SJSA1 (cell line): ENCODE measurements around the gene THBS4. TPM values are rescaled to one million over a fixed set of nuclear protein-coding genes. Genes with fewer than 3 reads are reported as not detected.

ENCODE experiments used
- DNase-seq, 2 experiments: peaks; one replicate each; pipeline ENCODE4 v3.0.0-alpha.2; 2015 to 2020; ENCODE audit warnings: low spot score in 2 of 2, low read depth in 1 of 2
- H3K27ac ChIP-seq: fragments of 250-450 bp; sonication (Bioruptor Pico); 2 replicates; pipeline ENCODE4 v1.5.1; 2020; ENCODE audit warnings: mild to moderate bottlenecking, moderate library complexity
- H3K27me3 ChIP-seq: fragments of 250-450 bp; sonication (Bioruptor Pico); replicated peaks from 2 replicates; pipeline ENCODE4 v1.5.1; 2020; ENCODE audit warnings: mild to moderate bottlenecking, moderate library complexity
- H3K36me3 ChIP-seq: fragments of 250-450 bp; sonication (Bioruptor Pico); 2 replicates; pipeline ENCODE4 v1.5.1; 2020; ENCODE audit warnings: mild to moderate bottlenecking
- H3K4me1 ChIP-seq: fragments of 250-450 bp; sonication (Bioruptor Pico); replicated peaks from 2 replicates; pipeline ENCODE4 v1.6.1; 2021; ENCODE audit warnings: mild to moderate bottlenecking
- H3K4me3 ChIP-seq: fragments of 250-450 bp; sonication (Bioruptor Pico); 2 replicates; pipeline ENCODE4 v1.5.1; 2020; ENCODE audit warnings: mild to moderate bottlenecking
- H3K9me3 ChIP-seq: fragments of 250-450 bp; sonication (Bioruptor Pico); replicated peaks from 2 replicates; pipeline ENCODE4 v1.5.1; 2020; ENCODE audit warnings: mild to moderate bottlenecking
- total RNA-seq: library from RNA; depleted of rRNA; stranded (reverse); fragments of >200 nt; shearing (Covaris generic); gene quantifications from 2 replicates; pipeline ENCODE4 v1.2.3, GENCODE V29; 2014

The THBS4 gene
- total RNA-seq, 1 experiment from 2014 or later: 0.42 TPM

GRCh38 chr5:80033513-80033912, 1.6 kb upstream of the THBS4 start:
- H3K27ac ChIP-seq: no peak overlapping the region
- H3K36me3 ChIP-seq: no peaks in the 10 kb centered on the region
- no peaks in the 10 kb centered on the region for H3K4me1 ChIP-seq
- H3K4me3 ChIP-seq: no peak overlapping the region
- no peaks in the 10 kb centered on the region for H3K9me3 ChIP-seq
- no peak for DNase-seq
- peaks cover 46% of the 10 kb centered on the region for H3K27me3 ChIP-seq

GRCh38 chr5:80034559-80034958, 589 bp upstream of the THBS4 start:
- H3K36me3 ChIP-seq: no peaks in the 10 kb centered on the region
- no peaks in the 10 kb centered on the region for H3K9me3 ChIP-seq
- no peak overlapping the region for H3K27ac ChIP-seq
- H3K4me3 ChIP-seq: no peak overlapping the region
- no peak for DNase-seq
- H3K4me1 ChIP-seq: no peaks in the 10 kb centered on the region
- peaks cover 45% of the 10 kb centered on the region for H3K27me3 ChIP-seq

- Histone ChIP-seq H3K27me3 (peaks cover 45% of the 10 kb centered on the region), H3K27ac (no peak overlapping the region), H3K4me3 (no peak overlapping the region), H3K4me1 (no peaks in the 10 kb centered on the region), H3K9me3 (no peaks in the 10 kb centered on the region), H3K36me3 (no peaks in the 10 kb centered on the region)
- no peak for DNase-seq
Measured at GRCh38 chr5:80035839-80036238, 691 bp downstream of the THBS4 start.

GRCh38 chr5:80036615-80037014, 1.5 kb downstream of the THBS4 start:
- no peaks in the 10 kb centered on the region for H3K9me3 ChIP-seq
- H3K36me3 ChIP-seq: no peaks in the 10 kb centered on the region
- H3K27me3 ChIP-seq: peaks cover 45% of the 10 kb centered on the region
- H3K27ac ChIP-seq: no peak overlapping the region
- no peak for DNase-seq
- no peaks in the 10 kb centered on the region for H3K4me1 ChIP-seq
- no peak overlapping the region for H3K4me3 ChIP-seq

- no peaks in the 10 kb centered on the region for H3K4me1 ChIP-seq
- no peak overlapping the region for H3K27ac ChIP-seq
- peaks cover 48% of the 10 kb centered on the region for H3K27me3 ChIP-seq
- DNase-seq: no peak
- H3K36me3 ChIP-seq: no peaks in the 10 kb centered on the region
- H3K9me3 ChIP-seq: no peaks in the 10 kb centered on the region
- H3K4me3 ChIP-seq: no peak overlapping the region
Measured at GRCh38 chr5:80037366-80037765, 2.2 kb downstream of the THBS4 start.

GRCh38 chr5:80039650-80040049, 4.5 kb downstream of the THBS4 start:
- DNase-seq: no peak
- Histone ChIP-seq H3K9me3 (no peaks in the 10 kb centered on the region), H3K4me1 (no peaks in the 10 kb centered on the region), H3K27ac (no peak overlapping the region), H3K4me3 (no peak overlapping the region), H3K27me3 (peaks cover 36% of the 10 kb centered on the region), H3K36me3 (no peaks in the 10 kb centered on the region)

GRCh38 chr5:80041527-80041926, 6.4 kb downstream of the THBS4 start:
- Histone ChIP-seq H3K27ac (no peak overlapping the region), H3K9me3 (no peaks in the 10 kb centered on the region), H3K27me3 (peaks cover 21% of the 10 kb centered on the region), H3K4me1 (no peaks in the 10 kb centered on the region), H3K36me3 (no peaks in the 10 kb centered on the region), H3K4me3 (no peak overlapping the region)
- no peak for DNase-seq

GRCh38 chr5:80042330-80042729, 7.2 kb downstream of the THBS4 start:
- no peak for DNase-seq
- Histone ChIP-seq H3K4me1 (no peaks in the 10 kb centered on the region), H3K9me3 (no peaks in the 10 kb centered on the region), H3K27me3 (peaks cover 13% of the 10 kb centered on the region), H3K27ac (no peak overlapping the region), H3K4me3 (no peak overlapping the region), H3K36me3 (no peaks in the 10 kb centered on the region)

- DNase-seq: no peak
- H3K9me3 ChIP-seq: no peaks in the 10 kb centered on the region
- no peaks in the 10 kb centered on the region for H3K4me1 ChIP-seq
- H3K27ac ChIP-seq: no peak overlapping the region
- H3K36me3 ChIP-seq: no peaks in the 10 kb centered on the region
- H3K27me3 ChIP-seq: 0 out of 2 replicates have a peak, but pooled peaks cover 8% of the 10 kb centered on the region
- H3K4me3 ChIP-seq: no peak overlapping the region
Measured at GRCh38 chr5:80043187-80043586, 8.0 kb downstream of the THBS4 start.

- no peak for DNase-seq
- no peak overlapping the region for H3K4me3 ChIP-seq
- peaks cover 6% of the 10 kb centered on the region; the same call in 1 of the 2 replicates for H3K27me3 ChIP-seq
- H3K4me1 ChIP-seq: no peaks in the 10 kb centered on the region
- no peaks in the 10 kb centered on the region for H3K9me3 ChIP-seq
- no peak overlapping the region for H3K27ac ChIP-seq
- no peaks in the 10 kb centered on the region for H3K36me3 ChIP-seq
Measured at GRCh38 chr5:80048084-80048780, 13.1 kb downstream of the THBS4 start.

- H3K4me1 ChIP-seq: no peaks in the 10 kb centered on the region
- DNase-seq: no peak
Measured at GRCh38 chr5:80052464-80052863, 17.3 kb downstream of the THBS4 start.

GRCh38 chr5:80054682-80055081, 19.5 kb downstream of the THBS4 start:
- no peak overlapping the region for H3K4me3 ChIP-seq
- no peaks in the 10 kb centered on the region for H3K9me3 ChIP-seq
- no peak overlapping the region for H3K27ac ChIP-seq
- no peak for DNase-seq
- peaks cover 6% of the 10 kb centered on the region; the same call in 1 of the 2 replicates for H3K27me3 ChIP-seq
- no peaks in the 10 kb centered on the region for H3K4me1 ChIP-seq
- no peaks in the 10 kb centered on the region for H3K36me3 ChIP-seq

More at GRCh38 chr5:80052464-80052863, 17.3 kb downstream of the THBS4 start:
- Histone ChIP-seq H3K4me3 (no peak overlapping the region), H3K27ac (no peak overlapping the region), H3K27me3 (peaks cover 6% of the 10 kb centered on the region; the same call in 1 of the 2 replicates), H3K9me3 (no peaks in the 10 kb centered on the region), H3K36me3 (no peaks in the 10 kb centered on the region)

GRCh38 chr5:80055491-80056170, 20.5 kb downstream of the THBS4 start:
- H3K4me1 ChIP-seq: no peaks in the 10 kb centered on the region
- no peak overlapping the region for H3K4me3 ChIP-seq
- peaks cover 6% of the 10 kb centered on the region; the same call in 1 of the 2 replicates for H3K27me3 ChIP-seq
- no peaks in the 10 kb centered on the region for H3K36me3 ChIP-seq
- no peaks in the 10 kb centered on the region for H3K9me3 ChIP-seq
- H3K27ac ChIP-seq: no peak overlapping the region
- DNase-seq: no peak

GRCh38 chr5:80057099-80057498, 22.0 kb downstream of the THBS4 start:
- Histone ChIP-seq H3K27me3 (no peaks in the 10 kb centered on the region; the same call in 1 of the 2 replicates), H3K27ac (no peak overlapping the region), H3K4me3 (no peak overlapping the region), H3K9me3 (no peaks in the 10 kb centered on the region), H3K36me3 (no peaks in the 10 kb centered on the region), H3K4me1 (no peaks in the 10 kb centered on the region)
- no peak for DNase-seq
